Activated CD8-positive, alpha-beta memory T cell treated with anti-CD3 and anti-CD28 coated beads, Interleukin-2, amount 50 U/mL, for 1 hour (primary cell): ENCODE measurements around the gene RNASE3.
"Not testable (repeated sequence)": the region's sequence is repeated elsewhere in the genome, so short reads cannot be mapped to it uniquely, and the experiment has no call there.

Experiments used
- DNase-seq: peaks from one replicate; pipeline ENCODE4 v3.0.0-alpha.2; 2020; ENCODE audit errors: extremely low read depth

Gene RNASE3

GRCh38 chr14:20891126-20891825, at the start of gene RNASE3:
Gene RNASE3, plus strand, starts transcription at chr14:20891385. Its CDS starts 302 bp downstream, at chr14:20891687.
- DNase-seq: not testable (repeated sequence)

GRCh38 chr14:20846560-20846959, 44.6 kb upstream of the RNASE3 start:
- DNase-seq: no peak

DNA sequence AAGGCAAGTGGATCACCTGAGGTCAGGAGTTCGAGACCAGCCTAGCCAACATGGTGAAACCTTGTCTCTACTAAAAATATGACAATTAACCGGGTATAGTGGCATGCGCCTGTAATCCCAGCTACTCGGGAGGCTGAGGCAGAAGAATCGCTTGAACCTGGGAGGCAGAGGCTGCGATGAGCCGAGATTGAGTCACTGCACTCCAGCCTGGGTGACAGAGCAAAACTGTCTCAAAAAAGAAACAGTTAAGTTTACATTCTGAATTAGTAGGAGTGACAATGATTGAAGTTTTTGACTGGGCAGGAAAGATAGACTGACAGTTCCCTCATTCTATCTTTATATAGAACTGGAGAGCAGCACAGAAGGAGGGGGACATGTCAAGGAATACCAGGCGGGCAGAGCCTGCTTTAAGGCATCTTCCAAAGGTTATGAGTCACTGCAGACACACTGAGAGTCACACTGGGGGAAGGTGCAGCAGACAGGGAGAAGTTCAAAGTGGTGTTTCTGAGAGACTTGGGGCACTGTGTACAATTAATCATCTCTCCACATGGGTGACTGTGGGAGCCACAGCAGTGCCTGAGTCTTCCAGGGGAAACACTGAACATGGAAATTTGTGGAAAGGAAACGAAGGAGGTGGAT, 42.8 kb upstream of the RNASE3 start:
- DNase-seq: no peak

GRCh38 chr14:20848955-20849570, 42.1 kb upstream of the RNASE3 start:
- DNase-seq: no peak

DNA sequence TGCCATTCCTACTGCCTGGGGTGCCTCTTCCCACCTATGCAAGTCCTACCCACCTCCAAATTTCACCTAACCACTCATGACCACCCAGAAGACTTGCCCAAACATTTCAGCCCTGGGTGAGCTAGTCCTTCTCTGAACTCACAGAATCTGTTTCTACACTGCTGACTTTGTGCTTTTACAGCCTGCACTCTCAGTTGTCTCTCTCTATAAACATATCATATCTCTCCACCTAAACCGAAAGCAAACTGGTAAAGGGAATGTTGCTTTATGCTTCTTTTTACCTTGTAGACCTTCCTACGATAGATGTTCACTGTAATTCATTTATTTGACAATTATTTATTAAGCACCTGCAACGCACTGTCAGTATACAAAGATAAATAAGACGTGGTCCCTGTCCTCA, 38.1 kb upstream of the RNASE3 start:
- no peak for DNase-seq

DNA sequence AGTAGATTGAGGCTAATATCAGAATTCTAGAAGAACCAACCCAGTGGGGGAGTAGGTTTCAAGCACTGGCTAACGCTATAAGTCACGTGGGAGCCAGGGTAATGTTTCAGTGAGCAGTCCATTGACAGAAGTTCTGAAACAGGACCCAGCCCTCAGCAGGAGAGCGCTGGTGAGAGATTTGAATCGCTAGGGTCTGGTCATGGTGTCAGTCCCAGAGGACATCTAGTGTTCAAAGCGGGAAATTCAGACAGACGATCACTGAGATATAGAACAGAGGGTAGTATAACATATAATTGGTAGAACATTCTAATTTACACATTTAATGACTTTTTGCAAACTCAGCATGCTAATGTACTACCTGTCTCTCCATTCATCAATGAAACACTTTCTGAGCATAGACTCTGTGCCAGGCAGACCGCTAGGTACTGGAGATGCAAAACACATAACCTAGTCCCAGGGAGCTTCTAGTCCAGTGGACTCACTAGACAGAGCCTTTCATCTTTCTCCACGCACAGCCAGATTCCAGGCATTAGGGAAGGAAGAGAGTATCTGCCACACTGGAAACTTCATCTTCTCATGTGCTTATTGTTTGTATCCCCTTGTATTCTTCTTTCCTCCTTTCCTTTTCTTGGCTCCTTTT, 35.4 kb upstream of the RNASE3 start:
- DNase-seq: no peak

GRCh38 chr14:20857207-20857606, 34.0 kb upstream of the RNASE3 start:
- no peak for DNase-seq

DNA sequence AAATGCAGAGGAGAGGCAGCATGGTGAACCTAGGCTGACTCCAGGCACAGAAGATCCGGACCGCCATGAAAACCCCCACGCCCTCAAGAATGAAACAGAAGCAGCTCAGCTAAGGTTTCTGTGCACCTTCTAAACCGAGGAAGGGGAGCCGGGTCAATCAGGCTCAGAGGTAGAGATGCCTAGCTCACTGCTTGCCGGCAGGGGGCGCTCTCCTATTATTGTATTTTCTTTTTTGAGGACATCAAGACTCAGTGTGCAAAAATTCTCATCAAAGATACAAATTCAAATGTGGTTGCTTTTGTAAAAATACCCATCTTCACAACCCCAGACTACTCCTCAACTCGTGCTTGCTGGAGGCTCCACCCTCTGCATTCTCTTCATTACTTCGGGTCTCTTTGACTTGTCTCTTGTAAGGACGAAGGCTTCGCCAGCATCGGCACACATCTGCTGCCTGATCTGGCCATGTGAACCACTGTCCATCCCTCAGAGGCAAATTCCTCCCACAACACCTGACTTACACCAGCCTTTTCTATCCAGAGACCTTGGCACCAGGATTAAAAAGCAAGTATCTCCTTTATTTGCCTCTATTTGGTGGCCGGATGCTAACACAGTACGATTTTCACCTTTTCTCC, 33.4 kb upstream of the RNASE3 start:
- peak; percentile 41 for DNase-seq

- no peak for DNase-seq
Measured at GRCh38 chr14:20866194-20866593, 25.0 kb upstream of the RNASE3 start.

- no peak for DNase-seq
Measured at GRCh38 chr14:20866963-20867362, 24.2 kb upstream of the RNASE3 start.

DNA sequence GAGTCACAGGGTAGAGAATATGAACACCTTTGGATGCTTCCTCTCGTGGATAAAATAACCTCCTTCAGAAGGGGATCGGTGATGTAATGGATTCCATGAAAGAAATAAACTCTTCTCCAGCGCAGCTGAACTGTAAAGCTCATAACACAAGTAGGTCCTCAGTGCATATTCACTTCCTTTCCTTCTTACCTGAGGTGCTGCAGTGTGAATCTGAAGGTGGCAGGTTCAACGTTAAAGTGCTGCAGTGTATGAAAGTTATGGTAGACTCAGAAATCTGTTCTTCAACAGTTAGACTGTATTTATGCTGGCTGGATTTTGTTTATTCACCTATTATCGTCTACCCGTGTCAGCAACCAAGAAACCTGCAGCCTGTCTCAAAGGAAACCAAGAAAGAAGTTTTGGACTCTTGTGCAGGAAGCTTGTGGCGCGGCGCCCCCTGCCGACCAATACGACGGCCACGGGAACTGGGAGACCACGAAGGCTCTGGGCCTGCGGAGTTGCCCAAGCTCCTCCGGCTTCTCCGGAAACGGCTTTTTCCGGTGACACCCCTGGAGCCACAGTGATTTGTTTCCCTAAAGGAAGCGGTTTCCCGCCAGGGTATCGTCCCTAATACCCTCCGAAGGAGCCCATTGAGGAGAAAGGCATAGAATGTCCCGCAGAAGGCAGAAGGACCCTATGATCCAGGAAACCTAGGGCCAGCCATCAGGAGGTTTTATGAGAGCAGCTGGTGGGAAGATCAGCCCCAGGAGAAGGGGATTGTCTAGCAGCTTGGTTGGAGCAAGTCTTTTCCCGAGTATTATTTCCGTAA, 17.6 kb upstream of the RNASE3 start:
- peak; percentile 26 for DNase-seq

- DNase-seq: no peak
Measured at GRCh38 chr14:20877016-20877415, 14.2 kb upstream of the RNASE3 start.

GRCh38 chr14:20878695-20879094, 12.5 kb upstream of the RNASE3 start:
- no peak for DNase-seq

DNA sequence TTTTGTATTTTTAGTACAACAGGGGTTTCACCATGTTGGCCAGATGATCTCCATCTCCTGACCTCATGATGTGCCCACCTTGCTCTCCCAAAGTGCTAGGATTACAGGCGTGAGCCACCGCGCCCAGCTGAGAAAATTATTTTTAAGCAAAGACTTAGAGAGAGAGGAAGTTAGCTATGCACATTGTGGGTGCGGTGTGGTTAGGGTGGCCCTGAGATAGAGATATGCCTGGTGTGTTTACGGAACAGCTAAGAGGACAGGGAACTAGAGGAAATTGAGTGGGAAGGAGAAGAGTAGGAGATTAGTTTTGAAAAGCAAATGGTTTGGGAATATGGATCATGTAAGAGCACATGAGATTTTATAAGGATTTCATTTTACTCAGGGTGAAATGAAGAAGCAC, 10.0 kb upstream of the RNASE3 start:
- not testable (repeated sequence) for DNase-seq

GRCh38 chr14:20882787-20883186, 8.4 kb upstream of the RNASE3 start:
- DNase-seq: not testable (repeated sequence)

GRCh38 chr14:20888411-20888810, 2.8 kb upstream of the RNASE3 start:
- DNase-seq: not testable (repeated sequence)

- DNase-seq: not testable (repeated sequence)
Measured at GRCh38 chr14:20895322-20895721, 4.1 kb downstream of the RNASE3 start.

DNA sequence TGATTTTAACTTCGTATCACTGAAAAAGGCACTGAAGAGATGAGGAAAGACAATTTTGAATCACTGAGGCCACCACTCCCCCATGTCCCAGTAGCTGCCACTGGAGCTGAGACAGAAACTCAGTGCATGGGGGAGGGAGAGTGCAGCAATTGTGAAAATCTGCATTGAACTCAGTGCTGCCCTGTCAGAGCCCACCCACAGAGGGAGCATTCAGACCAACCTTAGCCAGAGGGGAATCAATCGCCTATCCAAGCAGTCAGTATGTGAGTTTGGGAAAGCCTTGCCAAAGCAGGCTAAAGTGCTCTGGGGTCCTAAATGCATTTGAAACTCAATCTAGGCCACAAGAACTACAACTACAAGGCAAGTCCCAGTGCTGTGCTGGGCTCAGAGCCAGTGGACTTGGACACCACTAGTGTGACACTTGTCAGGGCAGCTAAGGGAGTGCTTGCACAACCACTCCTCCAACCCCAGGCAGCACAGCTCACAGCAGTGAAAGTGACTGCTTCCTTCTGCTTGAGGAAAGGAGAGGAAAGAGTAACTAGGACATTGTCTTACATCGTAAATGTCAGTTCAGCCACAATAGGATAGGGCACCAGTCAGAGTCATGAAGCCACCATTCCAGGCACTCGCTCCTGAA, 13.3 kb downstream of the RNASE3 start:
- DNase-seq: no peak

- DNase-seq: no peak
Measured at GRCh38 chr14:20905676-20906075, 14.5 kb downstream of the RNASE3 start.

DNA sequence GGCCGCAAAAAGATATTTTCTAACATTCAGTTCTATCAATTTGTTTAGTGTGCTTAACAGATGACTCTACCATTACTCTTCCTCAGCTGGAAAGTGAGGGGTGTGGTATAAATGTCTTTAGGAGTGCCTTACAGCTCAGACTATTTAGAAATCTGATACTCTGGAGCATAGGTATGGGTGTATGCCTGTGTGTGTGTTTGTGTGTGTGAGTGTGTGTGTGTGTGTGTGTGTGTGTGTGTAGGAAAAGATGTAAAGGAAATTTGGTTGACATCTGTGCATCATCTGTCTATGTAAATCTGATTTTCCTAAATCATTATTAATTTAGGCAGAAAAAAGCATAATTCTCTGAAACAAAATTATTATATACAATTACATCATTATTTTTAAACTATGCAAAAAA, 16.0 kb downstream of the RNASE3 start:
- no peak for DNase-seq

DNA sequence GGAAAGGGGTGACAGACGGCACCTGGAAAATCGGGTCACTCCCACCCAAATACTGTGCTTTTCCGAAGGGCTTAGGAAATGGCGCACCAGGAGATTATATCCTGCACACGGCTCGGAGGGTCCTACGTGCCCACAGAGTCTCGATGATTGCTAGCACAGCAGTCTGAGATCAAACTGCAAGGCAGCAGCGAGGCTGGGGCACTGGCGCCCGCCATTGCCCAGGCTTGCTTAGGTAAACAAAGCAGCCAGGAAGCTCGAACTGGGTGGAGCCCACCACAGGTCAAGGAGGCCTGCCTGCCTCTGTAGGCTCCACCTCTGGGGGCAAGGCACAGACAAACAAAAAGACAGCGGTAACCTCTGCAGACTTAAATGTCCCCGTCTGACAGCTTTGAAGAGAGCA, 19.6 kb downstream of the RNASE3 start:
- DNase-seq: not testable (repeated sequence)
